ENCODE data around the gene PTPDC1. TPM values are rescaled to one million over a fixed set of nuclear protein-coding genes. Genes with fewer than 3 reads are reported as not detected.

PTPDC1 gene
- total and polyA plus RNA-seq, 4 donors, result 0.45 to 5.1 (median 1.1) TPM

- no peak for DNase-seq (ENCODE audit: low spot score)
- H3K9me3 ChIP-seq (ENCODE audit: control insufficient read depth in 4 of 4, low read length in 3 of 4), result peaks cover 0 to 8% (median 2%) of the 10 kb centered on the region in 4 donors
- no peak overlapping the region for H3K9ac ChIP-seq (ENCODE audit: low read depth in 1 of 2, low read length in 2 of 2)
- H3K4me1 ChIP-seq (ENCODE audit: control insufficient read depth in 4 of 4, insufficient read depth in 4 of 4, low read length in 3 of 4), result no peaks in the 10 kb centered on the region
- no peak for TF ChIP-seq HNF4A (conservative IDR thresholded peaks at IDR 0.05)
- TF ChIP-seq NR2F2 (IDR thresholded peaks at IDR 0.05), result no peak
- TF ChIP-seq ZBTB33 (IDR thresholded peaks at IDR 0.05), result no peak
- no peak for TF ChIP-seq REST (IDR thresholded peaks at IDR 0.05)
- TF ChIP-seq HNF4G (IDR thresholded peaks at IDR 0.05), result no peak
- TF ChIP-seq RAD21 (IDR thresholded peaks at IDR 0.05), result no peak
- TF ChIP-seq CTCF (IDR thresholded peaks at IDR 0.05; ENCODE audit: low read depth, low read length, missing input control), result no peak
- no peak for TF ChIP-seq TAF1 (conservative IDR thresholded peaks at IDR 0.05)
- TF ChIP-seq ATF3 (IDR thresholded peaks at IDR 0.05), result no peak
- TF ChIP-seq MAX (IDR thresholded peaks at IDR 0.05), result no peak
- TF ChIP-seq JUND (IDR thresholded peaks at IDR 0.05), result no peak
- TF ChIP-seq FOXA2 (IDR thresholded peaks at IDR 0.05), result no peak
- no peak for TF ChIP-seq GABPA (IDR thresholded peaks at IDR 0.05 in 1 of 2, conservative IDR thresholded peaks at IDR 0.05 in 1 of 2)
- no peak for TF ChIP-seq RXRA (IDR thresholded peaks at IDR 0.05)
- 96% methylated on average over 5 of the region's 5 CpGs for WGBS
- no peaks in the 10 kb centered on the region for H3K27me3 ChIP-seq (ENCODE audit: control insufficient read depth in 4 of 4, insufficient read depth in 4 of 4, low read length in 3 of 4)
- no peaks in the 10 kb centered on the region for H3K36me3 ChIP-seq (ENCODE audit: control insufficient read depth in 4 of 4, insufficient read depth in 3 of 4, low read depth in 1 of 4, low read length in 3 of 4)
- H3K27ac ChIP-seq (ENCODE audit: low read depth in 1 of 2, low read length in 2 of 2), result no peak overlapping the region
- no peak overlapping the region for H3K4me3 ChIP-seq (ENCODE audit: low read depth in 1 of 3, low read length in 3 of 3)
Observed at GRCh38 chr9:94120854-94121376, 36.7 kb downstream of the PTPDC1 start.

GRCh38 chr9:94126844-94127243 lies 42.6 kb downstream of the PTPDC1 start:
- Histone ChIP-seq H3K4me1 (ENCODE audit: control insufficient read depth in 4 of 4, insufficient read depth in 4 of 4, low read length in 3 of 4) (no peaks in the 10 kb centered on the region), H3K27ac (ENCODE audit: low read depth in 1 of 2, low read length in 2 of 2) (no peak overlapping the region), H3K9ac (ENCODE audit: low read depth in 1 of 2, low read length in 2 of 2) (no peak overlapping the region), H3K36me3 (ENCODE audit: control insufficient read depth in 4 of 4, insufficient read depth in 3 of 4, low read depth in 1 of 4, low read length in 3 of 4) (no peaks in the 10 kb centered on the region), H3K27me3 (ENCODE audit: control insufficient read depth in 4 of 4, insufficient read depth in 4 of 4, low read length in 3 of 4) (no peaks in the 10 kb centered on the region), H3K9me3 (ENCODE audit: control insufficient read depth in 4 of 4, low read length in 3 of 4) (peaks cover 0 to 15% (median 3%) of the 10 kb centered on the region in 4 donors), H3K4me3 (ENCODE audit: low read depth in 1 of 3, low read length in 3 of 3) (no peak overlapping the region)
- no peak for TF ChIP-seq NR2F2 (IDR thresholded peaks at IDR 0.05)
- TF ChIP-seq RXRA (IDR thresholded peaks at IDR 0.05), result no peak
- TF ChIP-seq MAX (IDR thresholded peaks at IDR 0.05), result no peak
- TF ChIP-seq GABPA (IDR thresholded peaks at IDR 0.05 in 1 of 2, conservative IDR thresholded peaks at IDR 0.05 in 1 of 2), result no peak
- TF ChIP-seq YY1 (IDR thresholded peaks at IDR 0.05), result no peak
- 88% methylated on average over 1 of the region's 1 CpG for WGBS
- DNase-seq (ENCODE audit: low spot score), result no peak
